ENCODE results near the gene DEAF1.

Gene DEAF1

DNA sequence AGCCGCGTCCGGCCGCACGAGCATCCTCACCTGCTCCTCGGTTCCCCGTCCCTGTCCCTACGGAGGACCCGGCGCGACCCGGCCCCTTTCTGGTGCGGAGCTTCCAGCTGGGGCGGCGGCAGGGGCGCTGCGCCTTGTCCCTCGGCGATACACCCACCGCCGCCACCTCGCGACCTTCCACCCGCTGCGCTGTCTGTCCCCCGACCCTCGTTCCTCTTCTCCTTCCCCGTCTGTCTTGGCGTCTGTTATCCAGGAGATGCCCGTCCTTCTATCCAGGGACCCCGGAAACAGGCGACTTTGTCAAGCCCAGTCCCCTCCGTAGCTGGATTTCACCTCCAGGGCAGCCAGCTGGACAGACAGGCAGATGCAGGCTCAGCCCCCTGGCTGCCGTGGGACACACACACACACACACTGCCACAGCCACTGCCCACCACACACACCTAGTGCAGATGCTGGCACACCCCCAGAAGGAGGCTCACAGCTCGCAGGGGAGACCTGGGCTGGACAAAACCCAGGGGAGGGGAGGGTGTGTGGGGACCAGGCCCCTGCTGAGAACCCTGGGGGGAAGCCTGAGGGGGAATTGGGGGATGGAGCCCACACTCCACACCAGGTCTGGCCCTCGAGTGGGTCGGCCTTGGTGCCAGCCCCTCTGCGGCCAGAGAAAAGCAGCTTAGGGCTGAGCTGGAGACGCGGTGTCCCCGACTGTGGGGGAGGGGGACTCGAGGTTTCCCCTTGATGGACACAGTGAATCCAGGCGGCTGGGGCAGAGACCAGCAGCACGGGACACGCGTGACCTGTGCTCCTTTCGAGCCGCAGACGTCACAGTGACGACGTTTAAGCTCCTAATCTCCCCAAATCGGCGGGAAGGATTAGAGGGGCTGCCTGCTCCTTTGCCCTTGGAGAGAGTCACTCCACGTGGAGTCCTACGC lies 57.2 kb downstream of the DEAF1 start:
- Histone ChIP-seq H4K20me1 (ENCODE audit: insufficient read depth, low read length, poor library complexity, severe bottlenecking) (no peaks in the 10 kb centered on the region), H3K4me2 (ENCODE audit: low read depth, low read length, poor library complexity, severe bottlenecking) (no peak overlapping the region), H3K9ac (ENCODE audit: low read depth, low read length, poor library complexity, severe bottlenecking) (no peak overlapping the region), H2AFZ (ENCODE audit: low read length) (no peak overlapping the region), H3K27me3 (ENCODE audit: insufficient read depth, low read length, poor library complexity, severe bottlenecking) (no peaks in the 10 kb centered on the region), H3K9me2 (replicated peaks; ENCODE audit: low read depth, low read length) (no peaks in the 10 kb centered on the region), H3K9me3 (ENCODE audit: insufficient read depth, low read depth, low read length) (no peaks in the 10 kb centered on the region), H3K36me3 (ENCODE audit: insufficient read depth, low read length) (no peaks in the 10 kb centered on the region; the same call in 1 of the 2 replicates), H3F3A (ENCODE audit: low read depth) (no peaks in the 10 kb centered on the region), H3K79me2 (ENCODE audit: insufficient read depth, low read length) (no peaks in the 10 kb centered on the region), H3K4me3 (ENCODE audit: low read length, poor library complexity, severe bottlenecking) (no peak overlapping the region), H3K4me1 (ENCODE audit: insufficient read depth, low read length, poor library complexity, severe bottlenecking) (no peaks in the 10 kb centered on the region)
- no peak for TF ChIP-seq EZH2phosphoT487 (IDR thresholded peaks at IDR 0.05; ENCODE audit: borderline replicate concordance)
- TF ChIP-seq, protein P1, sequence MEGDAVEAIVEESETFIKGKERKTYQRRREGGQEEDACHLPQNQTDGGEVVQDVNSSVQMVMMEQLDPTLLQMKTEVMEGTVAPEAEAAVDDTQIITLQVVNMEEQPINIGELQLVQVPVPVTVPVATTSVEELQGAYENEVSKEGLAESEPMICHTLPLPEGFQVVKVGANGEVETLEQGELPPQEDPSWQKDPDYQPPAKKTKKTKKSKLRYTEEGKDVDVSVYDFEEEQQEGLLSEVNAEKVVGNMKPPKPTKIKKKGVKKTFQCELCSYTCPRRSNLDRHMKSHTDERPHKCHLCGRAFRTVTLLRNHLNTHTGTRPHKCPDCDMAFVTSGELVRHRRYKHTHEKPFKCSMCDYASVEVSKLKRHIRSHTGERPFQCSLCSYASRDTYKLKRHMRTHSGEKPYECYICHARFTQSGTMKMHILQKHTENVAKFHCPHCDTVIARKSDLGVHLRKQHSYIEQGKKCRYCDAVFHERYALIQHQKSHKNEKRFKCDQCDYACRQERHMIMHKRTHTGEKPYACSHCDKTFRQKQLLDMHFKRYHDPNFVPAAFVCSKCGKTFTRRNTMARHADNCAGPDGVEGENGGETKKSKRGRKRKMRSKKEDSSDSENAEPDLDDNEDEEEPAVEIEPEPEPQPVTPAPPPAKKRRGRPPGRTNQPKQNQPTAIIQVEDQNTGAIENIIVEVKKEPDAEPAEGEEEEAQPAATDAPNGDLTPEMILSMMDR (conservative IDR thresholded peaks at IDR 0.05; ENCODE audit: low read length): no peak

DNA sequence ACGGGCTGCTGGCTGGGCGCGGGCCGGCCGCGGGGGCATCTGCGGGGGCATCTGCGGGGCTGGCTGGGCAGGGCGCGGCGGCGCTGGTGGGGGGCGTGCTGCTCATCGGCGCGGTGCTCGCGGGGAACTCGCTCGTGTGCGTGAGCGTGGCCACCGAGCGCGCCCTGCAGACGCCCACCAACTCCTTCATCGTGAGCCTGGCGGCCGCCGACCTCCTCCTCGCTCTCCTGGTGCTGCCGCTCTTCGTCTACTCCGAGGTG lies 57.8 kb downstream of the DEAF1 start:
- Histone ChIP-seq H3K36me3 (ENCODE audit: insufficient read depth, low read length) (no peaks in the 10 kb centered on the region; the same call in 1 of the 2 replicates), H4K20me1 (ENCODE audit: insufficient read depth, low read length, poor library complexity, severe bottlenecking) (no peaks in the 10 kb centered on the region), H3K79me2 (ENCODE audit: insufficient read depth, low read length) (no peaks in the 10 kb centered on the region), H3F3A (ENCODE audit: low read depth) (no peaks in the 10 kb centered on the region), H3K9me2 (replicated peaks; ENCODE audit: low read depth, low read length) (no peaks in the 10 kb centered on the region), H3K27me3 (ENCODE audit: insufficient read depth, low read length, poor library complexity, severe bottlenecking) (no peaks in the 10 kb centered on the region), H3K4me2 (ENCODE audit: low read depth, low read length, poor library complexity, severe bottlenecking) (no peak overlapping the region), H2AFZ (ENCODE audit: low read length) (no peak overlapping the region), H3K4me1 (ENCODE audit: insufficient read depth, low read length, poor library complexity, severe bottlenecking) (no peaks in the 10 kb centered on the region), H3K4me3 (ENCODE audit: low read length, poor library complexity, severe bottlenecking) (no peak overlapping the region), H3K9ac (ENCODE audit: low read depth, low read length, poor library complexity, severe bottlenecking) (no peak overlapping the region), H3K9me3 (ENCODE audit: insufficient read depth, low read depth, low read length) (no peaks in the 10 kb centered on the region)
- TF ChIP-seq EZH2phosphoT487 (IDR thresholded peaks at IDR 0.05; ENCODE audit: borderline replicate concordance): no peak
- TF ChIP-seq, protein P1 (conservative IDR thresholded peaks at IDR 0.05; ENCODE audit: low read length): no peak

DNA sequence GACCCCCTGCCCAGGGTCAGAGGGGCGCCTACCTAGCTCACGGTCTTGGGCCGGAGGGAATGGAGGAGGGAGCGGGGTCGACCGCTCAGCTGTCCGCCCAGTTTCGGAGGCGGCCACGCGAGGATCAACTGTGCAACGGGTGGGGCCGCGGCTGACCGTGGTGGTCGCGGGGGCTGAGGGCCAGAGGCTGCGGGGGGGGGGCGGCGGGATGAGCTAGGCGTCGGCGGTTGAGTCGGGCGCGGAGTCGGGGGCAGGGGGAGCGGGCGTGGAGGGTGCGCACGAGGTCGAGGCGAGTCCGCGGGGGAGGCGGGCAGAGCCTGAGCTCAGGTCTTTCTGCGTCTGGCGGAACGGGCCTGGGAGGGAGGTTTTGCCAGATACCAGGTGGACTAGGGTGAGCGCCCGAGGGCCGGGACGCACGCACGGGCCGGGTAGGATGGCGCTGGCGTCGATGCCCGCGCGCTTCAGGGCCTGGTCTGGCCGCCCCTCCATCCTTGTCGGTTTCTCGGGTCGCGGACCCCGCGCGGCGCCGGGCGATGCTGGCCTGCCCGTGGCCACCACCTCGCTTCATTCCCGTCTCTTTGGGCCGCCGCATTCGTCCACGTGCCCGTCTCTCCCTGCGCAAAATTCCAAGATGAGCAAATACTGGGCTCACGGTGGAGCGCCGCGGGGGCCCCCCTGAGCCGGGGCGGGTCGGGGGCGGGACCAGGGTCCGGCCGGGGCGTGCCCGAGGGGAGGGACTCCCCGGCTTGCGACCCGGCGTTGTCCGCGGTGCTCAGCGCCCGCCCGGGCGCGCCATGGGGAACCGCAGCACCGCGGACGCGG lies 58.3 kb downstream of the DEAF1 start, which contains the start of gene DRD4:
Gene DRD4 (plus strand): TSS at position 759 of the 822 bp plus-strand sequence. CDS start 36 bp downstream, at position 795.
- Histone ChIP-seq H3K27me3 (ENCODE audit: insufficient read depth, low read length, poor library complexity, severe bottlenecking) (no peaks in the 10 kb centered on the region), H3K9ac (ENCODE audit: low read depth, low read length, poor library complexity, severe bottlenecking) (no peak within 1 kb of the TSS), H2AFZ (ENCODE audit: low read length) (no peak within 1 kb of the TSS), H3K4me3 (ENCODE audit: low read length, poor library complexity, severe bottlenecking) (no peak within 1 kb of the TSS), H3K4me2 (ENCODE audit: low read depth, low read length, poor library complexity, severe bottlenecking) (no peak within 1 kb of the TSS), H3K4me1 (ENCODE audit: insufficient read depth, low read length, poor library complexity, severe bottlenecking) (no peaks in the 10 kb centered on the region), H3K79me2 (ENCODE audit: insufficient read depth, low read length) (no peaks in the 10 kb centered on the region), H3K36me3 (ENCODE audit: insufficient read depth, low read length) (no peaks in the 10 kb centered on the region; the same call in 1 of the 2 replicates), H4K20me1 (ENCODE audit: insufficient read depth, low read length, poor library complexity, severe bottlenecking) (no peaks in the 10 kb centered on the region), H3K9me2 (replicated peaks; ENCODE audit: low read depth, low read length) (no peaks in the 10 kb centered on the region), H3F3A (ENCODE audit: low read depth) (no peaks in the 10 kb centered on the region), H3K9me3 (ENCODE audit: insufficient read depth, low read depth, low read length) (no peaks in the 10 kb centered on the region)
- TF ChIP-seq, protein P1 (conservative IDR thresholded peaks at IDR 0.05; ENCODE audit: low read length): no peak
- TF ChIP-seq EZH2phosphoT487 (IDR thresholded peaks at IDR 0.05; ENCODE audit: borderline replicate concordance): no peak
